Astrocyte (in vitro differentiated cells and primary cell): ENCODE data around the gene FAM135A. TPM values are rescaled to one million over a fixed set of nuclear protein-coding genes. Genes with fewer than 3 reads are reported as not detected.

Experiments used
- DNase-seq: peaks from one replicate; pipeline ENCODE4 v3.0.0-alpha.2; 2010; ENCODE audit warnings: low read depth
- FAIRE-seq: peaks from 2 replicates; lab custom pipeline; 2011; peaks lifted over from hg19 to GRCh38; lab: Jason Lieb, UNC
- H2AFZ ChIP-seq: 2 replicates; pipeline ENCODE4 v1.6.0; 2012; ENCODE audit warnings: low read depth, low read length, inconsistent platforms
- H3K27ac ChIP-seq: 2 replicates; pipeline ENCODE4 v1.5.1; 2011; ENCODE audit warnings: low read depth, low read length, inconsistent platforms
- H3K27me3 ChIP-seq: 2 replicates; pipeline ENCODE4 v1.6.0; 2011; ENCODE audit warnings: low read length, inconsistent platforms; ENCODE audit not compliant: insufficient read depth
- H3K36me3 ChIP-seq: 2 replicates; pipeline ENCODE4 v1.5.1; 2011; ENCODE audit warnings: low read length, inconsistent platforms; ENCODE audit not compliant: insufficient read depth
- H3K4me1 ChIP-seq: 2 replicates; pipeline ENCODE4 v1.5.1; 2011; ENCODE audit warnings: low read length, inconsistent platforms; ENCODE audit not compliant: insufficient read depth
- H3K4me2 ChIP-seq: 2 replicates; pipeline ENCODE4 v1.6.0; 2012; ENCODE audit warnings: low read length, inconsistent platforms
- H3K4me3 ChIP-seq: 2 replicates; pipeline ENCODE4 v1.5.1; 2011; ENCODE audit warnings: low read depth, mild to moderate bottlenecking, low read length, inconsistent platforms; ENCODE audit not compliant: insufficient read depth
- H3K79me2 ChIP-seq: 2 replicates; pipeline ENCODE4 v1.6.0; 2012; ENCODE audit warnings: mild to moderate bottlenecking, low read length, inconsistent platforms; ENCODE audit not compliant: insufficient read depth
- H3K9ac ChIP-seq: 2 replicates; pipeline ENCODE4 v1.6.0; 2012; ENCODE audit warnings: mild to moderate bottlenecking, low read length, inconsistent platforms
- H3K9me3 ChIP-seq: 2 replicates; pipeline ENCODE4 v1.5.1; 2012; ENCODE audit warnings: low read depth, mild to moderate bottlenecking, low read length, inconsistent platforms; ENCODE audit not compliant: insufficient read depth
- H4K20me1 ChIP-seq: 2 replicates; pipeline ENCODE4 v1.6.0; 2012; ENCODE audit warnings: low read length, inconsistent platforms; ENCODE audit not compliant: insufficient read depth
- H3K27ac Mint-ChIP-seq: one replicate; pipeline ENCODE4 v1.8.0; 2021; ENCODE audit warnings: mild to moderate bottlenecking, mixed read lengths; ENCODE audit not compliant: unreplicated experiment
- H3K27me3 Mint-ChIP-seq: one replicate; pipeline ENCODE4 v1.8.0; 2021; ENCODE audit warnings: low read depth, mixed read lengths; ENCODE audit not compliant: unreplicated experiment
- H3K36me3 Mint-ChIP-seq: one replicate; pipeline ENCODE4 v1.8.0; 2021; ENCODE audit warnings: low read depth, mixed read lengths; ENCODE audit not compliant: unreplicated experiment
- H3K4me1 Mint-ChIP-seq: one replicate; pipeline ENCODE4 v1.8.0; 2021; ENCODE audit warnings: low read depth, mixed read lengths; ENCODE audit not compliant: unreplicated experiment
- H3K4me3 Mint-ChIP-seq: one replicate; pipeline ENCODE4 v1.8.0; 2021; ENCODE audit warnings: mild to moderate bottlenecking, moderate library complexity, mixed read lengths; ENCODE audit not compliant: unreplicated experiment
- H3K9me3 Mint-ChIP-seq: one replicate; pipeline ENCODE4 v1.8.0; 2021; ENCODE audit warnings: mild to moderate bottlenecking, mixed read lengths; ENCODE audit not compliant: unreplicated experiment
- CTCF ChIP-seq: IDR thresholded peaks from 2 replicates; pipeline ENCODE4 v1.5.1; 2011; ENCODE audit warnings: low read depth, mild to moderate bottlenecking, inconsistent platforms, low read length, moderate library complexity; ENCODE audit not compliant: insufficient read depth
- EZH2 ChIP-seq: IDR thresholded peaks from 2 replicates; pipeline ENCODE4 v1.6.1; 2012; ENCODE audit warnings: mild to moderate bottlenecking, low read length, inconsistent platforms; ENCODE audit not compliant: insufficient read depth
- total RNA-seq: library from RNA; stranded (reverse); gene quantifications from 2 replicates; pipeline ENCODE4 v1.2.1, GENCODE V29; 2021

FAM135A gene
- total RNA-seq, 1 donor from 2014 or later: 10.0 TPM

- Mint-ChIP-seq H3K4me3 (no peak overlapping the region), H3K36me3 (no peaks in the 10 kb centered on the region), H3K9me3 (no peaks in the 10 kb centered on the region), H3K27me3 (peaks cover 4% of the 10 kb centered on the region), H3K4me1 (no peaks in the 10 kb centered on the region), H3K27ac (no peak overlapping the region)
- H3K27ac ChIP-seq: no peak overlapping the region
- no peaks in the 10 kb centered on the region for H3K36me3 ChIP-seq
- H4K20me1 ChIP-seq: no peaks in the 10 kb centered on the region
- TF ChIP-seq CTCF: no peak
- no peak for TF ChIP-seq EZH2
- FAIRE-seq (no peak), DNase-seq (no peak)
- H3K4me3 ChIP-seq: no peak overlapping the region
- no peak overlapping the region for H3K9ac ChIP-seq
- H2AFZ ChIP-seq: no peak overlapping the region
- no peaks in the 10 kb centered on the region for H3K4me1 ChIP-seq
- H3K9me3 ChIP-seq: no peaks in the 10 kb centered on the region
- H3K79me2 ChIP-seq: no peaks in the 10 kb centered on the region
- H3K4me2 ChIP-seq: no peak overlapping the region
- H3K27me3 ChIP-seq: no peaks in the 10 kb centered on the region
These were observed 24.5 kb upstream of the FAM135A start for GRCh38 chr6:70388814-70389213.

- H3K4me3 ChIP-seq: no peak overlapping the region
- no peak overlapping the region for H3K4me3 Mint-ChIP-seq
- FAIRE-seq: no peak
These were observed 24.0 kb upstream of the FAM135A start for GRCh38 chr6:70389261-70389660.

More at GRCh38 chr6:70389261-70389660, 24.0 kb upstream of the FAM135A start:
- Histone ChIP-seq H3K27ac (no peak overlapping the region), H4K20me1 (no peaks in the 10 kb centered on the region), H3K4me2 (no peak overlapping the region), H3K4me1 (no peaks in the 10 kb centered on the region), H3K9me3 (no peaks in the 10 kb centered on the region), H3K27me3 (no peaks in the 10 kb centered on the region), H3K9ac (no peak overlapping the region), H3K79me2 (no peaks in the 10 kb centered on the region), H2AFZ (no peak overlapping the region), H3K36me3 (no peaks in the 10 kb centered on the region)
- Mint-ChIP-seq H3K27me3 (peaks cover 4% of the 10 kb centered on the region), H3K27ac (no peak overlapping the region), H3K36me3 (no peaks in the 10 kb centered on the region), H3K4me1 (no peaks in the 10 kb centered on the region), H3K9me3 (no peaks in the 10 kb centered on the region)
- TF ChIP-seq CTCF (no peak), EZH2 (no peak)
- no peak for DNase-seq
